DMS153 (cell line): Measurements from ENCODE around the gene MACROD2.

Source experiments
- DNase-seq: peaks from one replicate; lab custom pipeline; 2025; lab: John Stamatoyannopoulos, UW

The MACROD2 gene

DNA sequence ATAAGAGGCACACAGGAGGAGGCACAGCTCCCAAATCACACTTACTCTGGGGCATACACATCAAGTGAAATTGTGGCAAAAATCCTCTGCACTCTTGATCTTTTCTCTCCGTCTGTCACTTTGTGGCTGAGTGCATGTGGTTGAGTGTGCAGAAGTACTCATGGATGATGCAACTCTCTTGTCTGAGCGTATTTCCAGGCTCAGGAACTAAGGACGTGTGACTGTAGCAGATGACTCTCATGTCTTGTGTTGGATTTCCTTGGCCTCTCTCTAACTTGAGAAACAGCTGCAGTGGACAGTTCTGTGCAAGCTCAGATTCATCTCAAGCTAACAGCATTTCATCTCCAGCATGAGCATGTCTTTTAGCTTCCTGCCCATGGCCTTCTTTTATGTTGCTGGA lies 587.5 kb downstream of the MACROD2 start:
- DNase-seq = no peak

DNA sequence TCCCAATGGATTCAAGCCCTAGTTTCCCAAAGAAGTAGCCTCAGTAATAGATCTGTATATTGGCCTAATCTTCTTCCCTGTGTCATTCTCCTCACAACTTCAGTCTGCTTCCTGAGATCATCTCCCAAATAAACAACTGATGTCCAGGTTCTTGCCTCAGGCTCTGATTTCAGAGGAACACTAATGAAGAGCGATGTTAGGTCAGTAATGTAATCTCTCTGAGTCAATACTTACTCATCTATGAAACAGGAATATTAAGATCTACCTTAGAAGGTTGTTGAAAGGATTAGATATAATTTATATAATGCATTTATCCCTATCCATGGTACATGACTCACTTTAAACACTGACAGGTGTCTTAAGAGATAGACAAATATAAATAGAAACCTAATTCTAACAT lies 588.1 kb downstream of the MACROD2 start:
- DNase-seq = peak; percentile 67

DNA sequence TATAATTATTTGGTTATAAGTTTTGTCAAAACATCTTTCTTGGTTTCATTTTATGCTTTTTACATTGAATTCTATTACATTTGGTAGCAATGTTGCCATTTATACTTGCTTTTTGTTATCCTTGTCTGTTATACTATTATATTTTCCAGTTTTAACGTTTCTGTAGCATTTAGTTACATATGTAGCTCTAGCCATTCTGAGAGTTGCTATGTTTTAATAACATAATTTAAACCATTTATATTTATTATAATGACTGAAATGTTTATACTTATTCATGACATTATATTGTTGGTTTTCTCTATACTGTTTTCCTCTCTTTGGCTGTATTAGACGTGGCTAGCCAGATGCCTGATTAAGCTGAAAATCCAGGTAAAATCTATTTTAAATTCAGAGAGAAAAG lies 594.1 kb downstream of the MACROD2 start:
- no peak for DNase-seq

DNA sequence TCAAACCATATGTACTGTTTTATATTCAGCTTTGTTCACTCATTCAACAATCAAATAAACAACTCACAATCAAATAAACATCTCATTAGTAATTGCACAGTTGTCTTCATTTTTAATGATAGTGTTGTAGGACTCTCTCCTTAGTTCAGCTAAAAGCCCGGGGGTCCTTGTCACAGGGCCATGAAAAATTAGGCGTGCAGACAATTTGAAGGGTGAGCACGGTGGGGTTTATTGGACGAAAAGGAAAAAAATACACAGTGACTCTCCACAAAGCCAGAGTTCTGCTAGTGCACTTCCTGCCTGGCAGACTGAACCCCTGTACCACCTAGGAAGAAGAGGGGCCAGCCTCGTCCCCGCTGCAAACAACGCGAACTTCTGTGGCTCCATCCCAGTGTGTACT lies 599.7 kb downstream of the MACROD2 start:
- no peak for DNase-seq

DNA sequence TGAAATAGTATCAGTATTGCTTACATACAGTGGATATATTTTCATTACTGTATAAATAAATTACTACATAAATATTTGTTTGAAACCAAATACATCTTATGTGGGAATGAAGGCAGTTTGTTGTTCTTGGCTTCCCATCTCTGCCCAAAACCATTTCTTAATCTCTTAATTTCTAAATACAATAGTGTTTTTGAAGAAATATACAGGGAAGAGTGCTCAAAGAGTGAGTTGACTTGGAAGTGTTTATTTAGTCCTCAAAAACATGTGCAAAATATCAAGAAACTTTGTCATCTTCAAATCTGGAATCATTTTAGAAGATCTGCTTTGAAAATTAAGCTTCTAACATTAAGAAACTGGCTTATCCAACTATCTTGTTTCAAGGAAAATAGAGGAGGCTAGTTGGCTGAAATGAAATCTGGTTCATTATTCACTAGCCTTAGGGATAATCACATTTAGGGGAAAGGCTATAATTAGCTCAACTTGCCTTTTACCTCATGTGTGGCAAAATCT lies 601.9 kb downstream of the MACROD2 start:
- no peak for DNase-seq

DNA sequence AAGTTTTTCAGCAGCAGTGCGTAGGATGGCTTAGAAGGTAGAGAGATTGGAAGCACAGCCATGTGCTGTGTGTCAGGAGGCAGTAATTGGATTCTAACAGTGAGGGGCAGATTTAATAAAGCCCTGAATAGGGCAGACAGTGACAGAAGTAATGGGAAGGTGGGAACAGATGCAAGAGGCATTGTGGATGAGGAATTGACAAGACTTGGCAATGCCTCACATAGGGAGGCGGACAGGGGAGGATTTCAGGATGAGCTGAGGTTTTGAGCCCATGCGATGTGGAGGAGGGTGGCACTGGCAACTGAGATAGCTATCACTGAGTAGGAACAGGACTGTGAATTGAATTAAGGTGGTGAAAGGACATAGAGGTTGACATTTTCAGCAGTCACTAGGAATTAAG lies 604.3 kb downstream of the MACROD2 start:
- no peak for DNase-seq

DNA sequence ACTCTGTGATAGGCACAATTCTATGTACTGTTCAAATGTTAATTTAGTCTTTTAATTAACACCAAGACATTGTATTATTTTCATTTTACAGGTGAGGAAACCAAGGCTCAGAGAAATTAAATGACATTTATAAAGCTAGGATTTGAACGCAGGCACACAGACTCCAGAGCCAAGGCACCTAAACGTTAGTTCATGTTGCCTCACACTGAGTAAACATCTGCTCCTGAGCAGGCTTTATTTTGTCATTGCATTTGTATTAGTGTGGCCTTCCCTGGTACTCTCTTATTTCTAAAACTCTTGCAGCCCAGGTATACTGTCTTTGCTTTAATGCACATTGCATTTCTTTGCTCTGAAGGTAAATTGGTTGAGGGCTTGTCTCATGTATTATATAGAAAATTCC lies 605.2 kb downstream of the MACROD2 start:
- no peak for DNase-seq

DNA sequence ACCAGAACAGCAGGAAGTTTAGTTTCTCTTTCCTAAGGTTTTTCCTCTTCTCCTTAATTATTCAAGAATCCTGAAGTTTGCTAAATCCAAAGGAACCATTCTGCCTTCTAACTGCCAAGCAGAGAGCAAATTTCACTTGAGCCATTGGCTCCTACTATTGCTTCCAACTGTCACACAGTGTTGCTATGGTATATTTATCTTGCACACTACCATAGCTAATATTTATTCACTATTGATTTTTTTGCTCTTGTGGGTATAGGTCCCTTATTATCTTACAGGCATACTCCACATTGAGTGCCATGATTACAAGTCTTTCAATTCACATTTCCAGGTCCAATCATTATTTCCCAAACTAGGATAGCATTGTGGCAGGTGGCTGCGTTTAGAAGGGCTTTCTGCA lies 608.8 kb downstream of the MACROD2 start:
- DNase-seq = peak; percentile 38

DNA sequence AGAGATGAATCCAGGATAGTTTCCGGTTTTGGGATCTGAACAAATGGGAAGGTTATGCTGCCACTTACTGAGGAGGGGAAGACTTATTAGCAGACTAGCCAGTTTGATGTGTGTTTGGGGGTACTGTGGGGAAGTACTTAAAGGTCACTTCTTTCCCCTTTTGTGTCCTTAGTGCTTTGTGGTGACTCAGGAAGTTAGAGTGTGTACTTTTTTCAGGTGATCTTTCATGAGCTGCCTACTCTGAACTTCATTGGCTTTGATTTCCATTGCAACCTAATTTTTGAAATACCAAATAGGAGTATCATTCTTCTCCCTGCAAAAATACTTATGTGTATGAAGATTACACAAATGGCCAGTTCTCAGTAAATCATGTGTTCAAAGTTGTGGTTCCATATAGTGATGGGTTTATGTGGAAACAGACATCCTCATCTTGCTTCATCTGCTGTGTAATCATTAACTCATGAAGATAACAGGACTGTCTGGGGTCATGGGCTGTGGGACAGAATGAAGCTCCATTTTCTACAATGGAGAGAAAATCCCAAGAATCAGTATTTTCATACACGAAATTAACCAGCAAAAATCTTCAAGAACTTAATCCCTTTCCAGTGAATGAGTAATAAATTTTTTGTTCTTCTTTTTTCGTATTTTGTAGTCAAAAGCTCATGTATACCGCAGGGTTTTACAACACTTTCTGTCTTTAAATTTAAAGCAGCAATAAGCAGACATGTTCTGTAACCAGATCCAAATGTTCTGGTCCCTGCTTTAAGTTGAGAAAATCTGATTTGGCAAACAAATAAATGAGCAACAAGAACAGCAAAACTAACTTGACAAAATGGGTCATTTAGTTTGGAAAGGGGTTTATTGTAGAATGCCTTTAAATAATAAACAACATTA lies 614.3 kb downstream of the MACROD2 start:
- no peak for DNase-seq

DNA sequence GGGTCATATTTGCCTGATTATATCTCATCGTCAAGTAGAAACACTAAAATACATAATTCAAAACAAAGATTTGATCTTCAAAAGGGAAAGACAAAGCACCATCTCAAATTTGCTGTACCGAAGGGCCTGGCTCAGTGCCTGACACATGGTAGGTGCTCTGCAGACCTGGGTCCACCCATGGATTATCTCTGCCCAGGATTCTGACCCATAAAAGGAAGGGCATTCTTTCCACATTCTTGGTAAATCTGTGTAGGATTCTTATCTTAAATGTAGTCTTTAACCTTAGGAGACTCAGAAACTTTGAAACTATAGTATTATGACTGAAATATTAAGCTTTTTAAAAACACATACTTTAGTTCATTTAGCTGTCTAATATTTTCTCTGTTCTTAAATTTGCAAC lies 616.2 kb downstream of the MACROD2 start:
- DNase-seq = no peak

DNA sequence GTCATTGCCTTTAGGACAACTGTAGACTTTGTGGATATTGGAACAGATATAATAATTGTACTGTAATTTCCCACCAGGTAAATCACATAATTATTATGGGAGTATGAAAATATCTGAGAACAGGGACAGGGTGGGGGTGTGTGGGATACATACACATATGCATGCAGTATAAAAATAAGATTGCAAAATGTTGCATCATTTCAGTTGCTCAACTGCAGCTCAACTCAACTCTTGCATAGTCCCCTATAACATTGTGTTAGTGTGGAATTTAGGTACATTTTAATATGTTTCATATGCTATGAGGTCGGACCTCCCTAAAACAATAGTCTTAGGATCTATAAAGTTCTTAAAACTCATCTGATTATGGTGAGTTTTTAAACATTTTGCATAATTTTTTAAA lies 617.1 kb downstream of the MACROD2 start:
- no peak for DNase-seq

DNA sequence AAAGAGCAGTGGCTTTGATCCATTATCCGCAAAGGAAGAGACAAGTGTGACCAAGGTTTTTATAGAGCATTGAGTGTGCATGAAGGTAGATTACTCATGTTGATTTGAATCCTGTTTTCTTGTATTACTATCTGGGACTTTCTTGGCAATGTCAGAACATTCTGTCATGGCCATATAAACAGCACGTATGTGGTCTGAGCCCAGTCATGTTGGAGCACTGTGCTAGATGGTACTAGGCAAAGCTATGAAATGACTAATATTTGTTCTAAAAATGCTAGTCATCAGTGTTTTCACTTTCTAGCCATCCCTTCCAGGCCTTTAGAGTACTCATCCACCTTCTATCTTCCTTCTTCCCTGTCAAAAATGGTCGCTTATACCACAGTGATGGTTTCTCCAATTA lies 620.7 kb downstream of the MACROD2 start:
- no peak for DNase-seq

DNA sequence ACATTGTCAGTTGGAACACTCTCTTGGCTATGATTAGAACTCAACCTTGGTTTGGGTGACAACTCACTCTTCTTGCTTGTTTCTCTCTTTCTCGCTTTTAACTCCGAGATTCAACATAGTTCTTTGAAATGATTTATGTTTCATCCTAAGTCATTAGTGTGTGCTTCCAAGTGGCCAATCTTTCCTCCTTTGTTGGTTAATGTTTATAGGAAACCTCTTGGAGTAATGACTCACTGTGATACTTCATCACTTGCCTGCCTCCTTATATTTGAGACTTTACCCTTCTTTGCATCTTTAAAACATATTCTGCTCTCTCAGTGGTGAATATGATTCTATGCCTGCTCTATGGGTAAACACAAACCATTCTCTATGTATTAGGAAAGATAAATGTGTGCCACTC lies 621.8 kb downstream of the MACROD2 start:
- DNase-seq = no peak

DNA sequence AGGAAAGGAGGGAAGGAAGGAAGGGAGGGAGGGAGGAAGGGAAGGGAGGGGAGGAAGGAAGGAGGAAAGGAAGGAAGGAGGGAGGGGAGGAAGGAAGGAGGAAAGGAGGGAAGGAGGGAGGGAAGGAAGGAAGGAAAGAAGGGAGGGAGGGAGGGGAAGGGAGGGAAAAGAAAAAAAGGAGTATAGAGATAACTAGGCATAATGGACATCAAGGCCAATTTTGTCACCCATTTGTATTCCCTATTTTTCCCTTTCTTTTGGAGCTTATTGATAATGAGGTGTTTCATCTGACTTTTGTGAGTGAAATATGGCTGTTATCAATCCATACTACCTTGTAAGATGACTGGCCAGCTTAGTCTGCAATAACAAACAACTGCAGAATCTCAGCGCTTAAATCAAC lies 624.1 kb downstream of the MACROD2 start:
- no peak for DNase-seq

DNA sequence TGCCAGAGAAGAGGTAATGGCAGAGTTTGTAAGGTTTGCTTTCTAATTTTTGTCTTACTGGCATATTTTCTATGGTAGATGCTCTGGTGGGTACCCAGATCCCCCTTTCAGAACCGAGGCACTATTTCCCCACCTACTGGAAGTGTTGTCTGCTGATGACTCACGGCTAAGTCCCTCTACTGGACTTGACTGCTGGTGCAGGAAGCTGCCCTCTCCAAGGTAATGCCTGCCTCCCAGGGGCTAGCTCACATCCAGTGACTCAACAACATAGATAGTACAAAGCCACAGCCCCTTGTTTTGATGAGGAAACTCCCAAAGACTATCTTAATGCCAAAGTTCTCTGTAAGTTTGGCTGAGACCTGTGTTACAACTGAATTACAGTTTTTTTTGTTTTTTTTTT lies 627.5 kb downstream of the MACROD2 start:
- no peak for DNase-seq

DNA sequence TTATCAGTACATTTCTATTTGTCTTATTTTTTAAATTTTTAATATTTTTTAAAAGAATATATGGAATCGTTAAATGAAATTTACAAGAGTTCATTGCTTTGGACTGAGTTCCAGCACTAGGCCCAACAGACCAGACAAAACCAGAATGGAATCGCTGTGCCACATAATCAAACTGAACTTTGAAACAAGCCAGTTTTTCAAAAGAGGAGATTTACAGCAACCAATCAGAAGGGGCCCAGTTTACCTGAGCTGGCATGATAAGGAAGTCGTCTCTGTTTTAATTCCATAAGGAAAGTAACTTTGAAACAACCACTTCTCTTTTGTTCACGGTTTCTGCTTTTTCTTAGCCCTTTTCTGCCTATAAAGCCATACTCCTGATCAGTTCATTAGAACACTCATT lies 635.7 kb downstream of the MACROD2 start:
- DNase-seq = no peak

DNA sequence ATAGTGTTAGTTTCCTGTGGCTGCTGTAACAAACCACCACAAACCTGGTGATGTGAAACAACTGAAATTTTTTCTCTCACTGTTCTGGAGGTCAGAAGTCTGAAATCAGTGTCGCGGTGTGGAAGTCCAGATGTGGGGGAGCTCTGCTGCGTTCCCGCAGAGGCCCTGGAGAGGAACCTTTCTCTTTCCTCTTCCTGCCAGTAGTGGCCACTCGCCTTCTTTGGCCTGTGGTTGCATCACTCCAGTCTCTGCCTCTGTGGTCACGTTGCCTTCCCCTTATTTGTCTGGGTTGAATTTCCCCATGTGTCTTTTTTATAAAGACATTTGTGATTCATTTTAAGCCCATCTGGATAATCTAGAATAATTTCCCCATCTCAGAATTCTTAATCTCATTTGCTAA lies 637.6 kb downstream of the MACROD2 start:
- DNase-seq = no peak

DNA sequence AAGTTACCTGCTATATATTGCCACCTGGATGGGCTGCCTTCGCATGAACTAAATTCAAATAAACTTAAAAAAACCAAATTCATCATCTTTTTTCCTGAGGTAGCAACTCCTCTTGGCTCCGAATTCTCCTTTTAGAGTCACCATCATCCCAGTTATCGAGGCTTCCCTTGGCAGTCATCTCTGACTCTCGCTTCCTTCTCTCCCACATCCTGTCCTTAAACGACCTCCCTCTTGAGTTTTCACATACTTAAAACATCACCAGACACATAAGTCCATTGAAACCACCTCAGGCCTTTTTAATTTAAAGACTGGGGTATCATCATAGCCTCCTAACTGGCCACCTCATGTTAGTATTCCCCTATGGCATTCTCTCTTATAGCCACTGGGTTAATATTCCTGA lies 638.2 kb downstream of the MACROD2 start:
- DNase-seq = no peak

DNA sequence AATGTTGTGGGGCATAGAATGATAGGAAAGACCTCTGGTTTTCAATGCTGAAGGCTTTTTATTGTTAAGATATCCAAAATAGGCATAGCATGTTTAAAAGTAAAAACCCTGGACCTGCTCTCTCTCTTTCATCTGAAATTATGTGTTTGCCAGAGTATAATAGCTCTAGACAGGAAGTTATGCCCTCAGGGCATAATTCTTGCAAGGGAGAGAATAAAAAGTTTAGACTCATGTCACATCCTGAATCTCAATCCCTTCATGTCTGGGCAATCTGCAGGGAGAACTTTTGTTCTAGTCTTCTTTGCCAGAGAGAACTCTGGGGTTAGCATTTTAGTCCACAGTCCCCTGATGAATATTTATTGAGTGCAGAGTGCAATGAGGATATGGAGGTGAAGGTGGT lies 639.3 kb downstream of the MACROD2 start:
- no peak for DNase-seq

DNA sequence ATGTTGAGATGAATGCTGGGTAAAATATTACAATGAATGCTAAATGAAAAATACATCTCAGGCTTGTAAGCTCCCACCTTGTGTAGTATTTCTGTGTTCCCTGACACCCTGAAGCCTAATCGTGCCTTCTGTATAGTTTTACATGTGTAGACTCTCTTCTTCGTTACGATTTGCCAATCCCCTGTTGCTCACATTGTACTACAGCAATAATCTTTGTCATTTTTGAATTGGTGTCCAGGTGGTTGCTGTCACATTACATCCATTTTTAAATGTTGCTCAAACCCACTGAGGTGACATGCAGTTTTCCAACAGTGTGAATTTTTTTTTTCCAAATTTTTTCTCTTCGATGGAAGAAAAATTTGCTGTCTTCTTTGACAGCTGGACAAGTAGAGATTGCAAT lies 642.1 kb downstream of the MACROD2 start:
- no peak for DNase-seq

DNA sequence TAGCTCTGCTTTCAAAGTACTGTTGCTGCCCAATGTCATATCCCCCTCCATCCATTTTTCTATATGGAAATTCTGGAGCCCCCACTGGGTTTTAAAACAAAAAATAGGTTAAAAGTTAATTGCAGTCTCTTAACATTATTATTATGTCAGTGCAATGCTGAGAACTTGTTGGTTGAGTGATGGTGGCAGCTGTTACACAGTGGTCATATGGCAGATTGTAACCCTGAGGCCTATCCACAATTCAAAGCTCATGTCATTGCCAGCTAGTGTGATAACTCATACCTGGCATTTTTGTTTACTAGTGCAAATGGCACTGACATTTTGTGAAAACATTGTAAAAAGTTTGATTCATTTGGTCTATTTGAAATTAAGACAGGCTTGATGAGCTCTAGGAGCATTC lies 647.8 kb downstream of the MACROD2 start:
- no peak for DNase-seq

DNA sequence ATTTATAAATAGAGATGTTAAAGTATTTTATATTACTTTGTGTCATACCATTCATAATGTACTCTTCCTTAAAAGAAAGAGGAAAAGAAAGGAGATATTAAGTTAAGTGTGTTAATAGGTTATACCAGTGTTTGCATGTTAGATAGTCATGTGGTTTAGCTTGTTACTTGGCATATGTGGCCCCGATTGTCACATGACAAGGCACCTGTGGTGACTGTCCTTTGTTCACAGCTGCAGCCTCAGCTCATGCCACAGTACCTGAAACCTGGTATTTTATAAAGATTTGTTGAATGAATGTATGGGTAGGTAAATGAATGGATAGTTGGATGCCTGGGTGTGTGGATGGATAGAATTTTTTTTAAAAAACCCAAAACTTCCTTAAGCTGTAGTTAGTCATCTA lies 648.2 kb downstream of the MACROD2 start:
- no peak for DNase-seq

DNA sequence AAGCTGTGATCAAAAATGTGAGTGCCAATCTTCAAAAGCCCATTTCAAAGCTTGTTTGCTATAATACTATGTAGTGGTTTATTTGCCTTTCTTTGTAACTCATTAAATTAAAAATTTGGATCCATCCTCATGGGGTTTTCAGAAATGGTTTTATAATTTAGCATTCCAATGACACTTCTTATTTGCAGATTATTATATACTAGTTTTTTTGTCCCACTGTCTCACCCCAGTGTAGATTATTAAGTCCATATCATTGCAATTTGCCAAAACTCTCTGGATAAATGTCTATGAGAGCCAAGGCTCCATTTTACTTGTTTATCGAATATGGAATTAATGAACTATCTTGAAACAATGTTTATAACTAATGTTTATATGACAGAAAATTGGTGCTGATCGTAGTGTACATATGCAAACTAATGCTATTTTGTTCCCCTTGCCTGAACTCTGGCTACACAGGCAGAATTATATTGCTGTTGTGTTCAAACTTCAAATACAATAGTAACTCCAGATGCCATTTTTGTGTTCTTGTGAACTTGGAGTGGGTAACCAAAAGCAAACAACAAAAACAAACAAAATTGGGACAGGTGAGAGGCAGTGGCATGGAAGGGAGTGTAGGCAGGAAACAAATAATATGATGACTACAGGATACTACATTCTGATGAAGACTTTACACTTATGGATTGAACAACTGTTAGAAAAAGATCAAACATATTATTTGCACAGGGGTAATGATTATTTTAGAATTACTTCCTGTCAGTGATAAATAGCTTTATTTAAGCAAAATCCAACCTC lies 649.2 kb downstream of the MACROD2 start:
- DNase-seq = peak; percentile 82
